BE2C (cell line): ENCODE results near the gene MAL.
A peak's percentile ranks its signal among the peaks of the same experiment; 100 is the strongest.

Experiments used
- DNase-seq: peaks from one replicate; pipeline ENCODE4 v3.0.0-alpha.2; 2020
- H3K27me3 ChIP-seq: fragments of 250-450 bp; sonication (Bioruptor Pico); 2 replicates; pipeline ENCODE4 v1.5.1; 2020; ENCODE audit warnings: mild to moderate bottlenecking
- H3K36me3 ChIP-seq: fragments of 250-450 bp; sonication (Bioruptor Pico); 2 replicates; pipeline ENCODE4 v1.5.1; 2020; ENCODE audit warnings: mild to moderate bottlenecking
- H3K4me1 ChIP-seq: fragments of 250-450 bp; sonication (Bioruptor Pico); 2 replicates; pipeline ENCODE4 v1.5.1; 2020
- H3K4me3 ChIP-seq: 2 replicates; pipeline ENCODE4 v1.5.1; 2011; ENCODE audit warnings: low read depth, low read length
- H3K9me3 ChIP-seq: fragments of 250-450 bp; sonication (Bioruptor Pico); 2 replicates; pipeline ENCODE4 v1.5.1; 2020
- TF ChIP-seq, protein P1 (sequence below): IDR thresholded peaks from 2 replicates; pipeline ENCODE4 v1.5.1; 2012; ENCODE audit warnings: mild to moderate bottlenecking, low read depth, low read length

The MAL gene

GRCh38 chr2:94982156-94982555, 43.4 kb upstream of the MAL start:
- TF ChIP-seq, protein P1, sequence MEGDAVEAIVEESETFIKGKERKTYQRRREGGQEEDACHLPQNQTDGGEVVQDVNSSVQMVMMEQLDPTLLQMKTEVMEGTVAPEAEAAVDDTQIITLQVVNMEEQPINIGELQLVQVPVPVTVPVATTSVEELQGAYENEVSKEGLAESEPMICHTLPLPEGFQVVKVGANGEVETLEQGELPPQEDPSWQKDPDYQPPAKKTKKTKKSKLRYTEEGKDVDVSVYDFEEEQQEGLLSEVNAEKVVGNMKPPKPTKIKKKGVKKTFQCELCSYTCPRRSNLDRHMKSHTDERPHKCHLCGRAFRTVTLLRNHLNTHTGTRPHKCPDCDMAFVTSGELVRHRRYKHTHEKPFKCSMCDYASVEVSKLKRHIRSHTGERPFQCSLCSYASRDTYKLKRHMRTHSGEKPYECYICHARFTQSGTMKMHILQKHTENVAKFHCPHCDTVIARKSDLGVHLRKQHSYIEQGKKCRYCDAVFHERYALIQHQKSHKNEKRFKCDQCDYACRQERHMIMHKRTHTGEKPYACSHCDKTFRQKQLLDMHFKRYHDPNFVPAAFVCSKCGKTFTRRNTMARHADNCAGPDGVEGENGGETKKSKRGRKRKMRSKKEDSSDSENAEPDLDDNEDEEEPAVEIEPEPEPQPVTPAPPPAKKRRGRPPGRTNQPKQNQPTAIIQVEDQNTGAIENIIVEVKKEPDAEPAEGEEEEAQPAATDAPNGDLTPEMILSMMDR, result no peak
- Histone ChIP-seq H3K9me3 (no peaks in the 10 kb centered on the region), H3K27me3 (no peaks in the 10 kb centered on the region), H3K4me3 (no peak overlapping the region), H3K36me3 (no peaks in the 10 kb centered on the region), H3K4me1 (no peaks in the 10 kb centered on the region)
- DNase-seq, result no peak

DNA sequence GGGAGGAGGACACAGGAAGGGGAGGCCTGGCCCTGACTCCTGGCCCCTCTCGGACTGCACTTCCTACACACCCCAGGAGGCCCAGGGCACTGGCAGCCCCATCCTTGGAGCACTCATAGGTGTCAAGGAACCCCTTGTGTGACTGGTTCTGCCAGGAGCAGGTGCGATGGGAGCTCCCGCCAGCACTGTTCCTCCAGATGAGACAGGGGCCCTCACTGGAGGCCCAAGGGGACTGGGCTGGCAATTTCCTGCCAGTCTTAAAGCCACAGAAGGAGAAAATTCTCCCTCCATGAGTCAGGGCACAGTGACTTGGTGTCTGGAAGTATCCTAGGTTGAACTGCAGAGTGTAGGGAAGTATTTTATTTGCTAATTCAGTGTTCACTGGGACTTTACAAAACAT, 42.8 kb upstream of the MAL start:
- DNase-seq, result no peak
- Histone ChIP-seq H3K36me3 (no peaks in the 10 kb centered on the region), H3K4me1 (no peaks in the 10 kb centered on the region), H3K9me3 (no peaks in the 10 kb centered on the region), H3K4me3 (no peak overlapping the region), H3K27me3 (no peaks in the 10 kb centered on the region)
- TF ChIP-seq, protein P1, result no peak

DNA sequence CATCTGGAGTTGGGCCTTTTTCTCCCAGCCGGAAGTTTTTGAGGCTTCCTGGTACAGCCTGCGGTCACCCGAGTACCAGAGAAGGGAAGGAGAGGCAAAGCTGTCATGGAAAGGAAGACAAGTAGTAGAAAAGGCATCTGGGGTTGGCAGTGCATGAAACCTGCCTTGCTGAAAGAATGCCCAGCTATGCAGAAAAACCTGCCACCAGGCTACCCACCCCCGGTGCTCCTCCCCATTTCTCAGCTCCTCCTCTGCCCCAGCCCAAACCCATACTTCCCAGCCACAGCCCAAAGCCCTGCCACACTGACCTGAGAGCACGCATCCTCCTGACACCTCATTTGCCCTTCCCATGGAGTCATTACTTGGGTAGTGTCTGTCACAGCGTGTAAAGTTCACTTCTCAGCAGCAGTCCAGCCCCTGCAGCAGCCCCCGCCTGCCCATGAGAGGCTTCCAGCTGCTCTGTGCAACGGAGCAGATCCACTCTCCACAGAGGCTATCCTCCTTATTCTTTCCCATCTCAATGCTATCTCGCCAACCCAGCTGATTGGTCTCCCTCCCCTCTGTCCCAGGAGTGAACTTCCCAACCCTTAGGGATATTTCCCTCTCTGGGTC, 40.4 kb upstream of the MAL start:
- no peaks in the 10 kb centered on the region for H3K27me3 ChIP-seq
- H3K4me1 ChIP-seq, result no peaks in the 10 kb centered on the region
- no peak for DNase-seq
- no peaks in the 10 kb centered on the region for H3K9me3 ChIP-seq
- TF ChIP-seq, protein P1, result no peak
- H3K36me3 ChIP-seq, result no peaks in the 10 kb centered on the region
- H3K4me3 ChIP-seq, result no peak overlapping the region

DNA sequence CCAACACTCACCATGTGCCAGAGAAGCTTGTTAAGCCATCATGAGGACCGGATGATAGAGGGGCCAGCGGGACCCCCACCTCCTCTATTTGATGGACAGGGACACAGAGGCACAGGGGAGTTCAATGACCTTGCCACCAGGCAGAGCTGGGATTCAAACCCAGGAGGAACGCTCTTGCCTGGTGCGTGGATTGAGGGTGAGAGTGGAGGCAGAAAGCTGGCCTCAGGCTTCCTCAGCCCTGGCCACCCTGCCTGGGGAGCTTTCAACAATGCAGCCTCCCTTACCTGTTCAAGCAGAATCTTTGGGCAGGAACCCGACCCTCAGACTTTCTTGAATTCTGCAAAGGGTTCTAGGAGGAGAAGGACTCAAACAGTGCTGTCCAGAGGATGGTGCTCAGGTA, 39.9 kb upstream of the MAL start:
- H3K4me3 ChIP-seq, result no peak overlapping the region
- H3K9me3 ChIP-seq, result no peaks in the 10 kb centered on the region
- H3K27me3 ChIP-seq, result no peaks in the 10 kb centered on the region
- TF ChIP-seq, protein P1, result no peak
- H3K36me3 ChIP-seq, result no peaks in the 10 kb centered on the region
- DNase-seq, result no peak
- H3K4me1 ChIP-seq, result no peaks in the 10 kb centered on the region

- Histone ChIP-seq H3K4me1 (no peaks in the 10 kb centered on the region), H3K9me3 (no peaks in the 10 kb centered on the region), H3K36me3 (no peaks in the 10 kb centered on the region), H3K27me3 (no peaks in the 10 kb centered on the region), H3K4me3 (no peak overlapping the region)
- TF ChIP-seq, protein P1, result peak; percentile 56
- DNase-seq, result peak; percentile 32
Observed at GRCh38 chr2:94986392-94986963, 39.0 kb upstream of the MAL start.
